Common myeloid progenitor, CD34-positive (primary cell): ENCODE data around the gene HINFP.
A peak's percentile ranks its signal among the peaks of the same experiment; 100 is the strongest.
"Not testable (repeated sequence)": the region's sequence is repeated elsewhere in the genome, so short reads cannot be mapped to it uniquely, and the experiment has no call there.

ENCODE experiments used
- CTCF ChIA-PET: fragments of 350-600 bp; sonication (Branson Sonifier 250); formaldehyde crosslinking; loops from one replicate; lab custom pipeline; 2021; ENCODE audit warnings: antibody characterized with exemption; lab: Charles Lee
- POLR2A ChIA-PET: fragments of 350-600 bp; sonication (Branson Sonifier 250); formaldehyde crosslinking; loops from one replicate; lab custom pipeline; 2021; ENCODE audit warnings: antibody characterized with exemption; lab: Charles Lee
- DNase-seq, 3 donors: peaks; one replicate each; pipeline versions ENCODE4 v3.0.0 to v3.0.0-alpha.2; 2013
- H3K27ac ChIP-seq, 2 experiments: 1 replicate in 1 of 2; 2 replicates in 1 of 2; pipeline ENCODE4 v1.7.0; 2013; ENCODE audit warnings: inconsistent platforms in 2 of 2, low read length in 2 of 2, mild to moderate bottlenecking in 2 of 2, low read depth in 1 of 2, moderate library complexity in 1 of 2; ENCODE audit not compliant: severe bottlenecking in 2 of 2, insufficient read depth in 1 of 2, poor library complexity in 1 of 2
- H3K27me3 ChIP-seq, 5 experiments: replicated peaks in 2 of 5; 1 replicate in 3 of 5; 2 replicates in 2 of 5; pipeline versions ENCODE4 v1.6.1 to v1.7.0; 2013; ENCODE audit warnings: low read length in 4 of 5, mild to moderate bottlenecking in 2 of 5, moderate library complexity in 2 of 5, inconsistent platforms in 1 of 5; ENCODE audit not compliant: insufficient read depth in 5 of 5, control insufficient read depth in 4 of 5
- H3K36me3 ChIP-seq, 4 experiments: 1 replicate in 2 of 4; 2 replicates in 2 of 4; pipeline versions ENCODE4 v1.6.1 to v1.7.0; 2013; ENCODE audit warnings: low read length in 3 of 4, control low read depth in 1 of 4, mild to moderate bottlenecking in 1 of 4; ENCODE audit not compliant: control insufficient read depth in 4 of 4, insufficient read depth in 4 of 4
- H3K4me1 ChIP-seq, 4 experiments: 1 replicate in 3 of 4; 2 replicates in 1 of 4; pipeline versions ENCODE4 v1.6.1 to v1.7.1; 2013; ENCODE audit warnings: low read length in 3 of 4, mild to moderate bottlenecking in 3 of 4, control low read depth in 1 of 4, inconsistent platforms in 1 of 4, moderate library complexity in 1 of 4; ENCODE audit not compliant: control insufficient read depth in 4 of 4, insufficient read depth in 4 of 4; ENCODE audit errors: control extremely low read depth in 1 of 4
- H3K4me3 ChIP-seq, 7 experiments: 1 replicate in 4 of 7; 2 replicates in 3 of 7; pipeline versions ENCODE4 v1.5.1 to v1.7.0; 2013; ENCODE audit warnings: mild to moderate bottlenecking in 7 of 7, low read length in 6 of 7, moderate library complexity in 6 of 7, inconsistent platforms in 2 of 7, low read depth in 2 of 7, control low read depth in 1 of 7; ENCODE audit not compliant: insufficient read depth in 4 of 7, control insufficient read depth in 1 of 7; ENCODE audit errors: extremely low read depth in 1 of 7
- H3K9me3 ChIP-seq, 5 experiments: 1 replicate in 4 of 5; 2 replicates in 1 of 5; pipeline versions ENCODE4 v1.6.1 to v1.7.1; 2013; ENCODE audit warnings: low read length in 4 of 5, mild to moderate bottlenecking in 2 of 5, inconsistent platforms in 1 of 5, low read depth in 1 of 5, moderate library complexity in 1 of 5; ENCODE audit not compliant: control insufficient read depth in 4 of 5, insufficient read depth in 2 of 5; ENCODE audit errors: control extremely low read depth in 1 of 5
- WGBS: methylation state at CpG from one replicate; pipeline ENCODE4 v1.1.5; 2013; ENCODE audit not compliant: insufficient coverage; 5-methylcytosine and 5-hydroxymethylcytosine counted together

Gene HINFP

DNA sequence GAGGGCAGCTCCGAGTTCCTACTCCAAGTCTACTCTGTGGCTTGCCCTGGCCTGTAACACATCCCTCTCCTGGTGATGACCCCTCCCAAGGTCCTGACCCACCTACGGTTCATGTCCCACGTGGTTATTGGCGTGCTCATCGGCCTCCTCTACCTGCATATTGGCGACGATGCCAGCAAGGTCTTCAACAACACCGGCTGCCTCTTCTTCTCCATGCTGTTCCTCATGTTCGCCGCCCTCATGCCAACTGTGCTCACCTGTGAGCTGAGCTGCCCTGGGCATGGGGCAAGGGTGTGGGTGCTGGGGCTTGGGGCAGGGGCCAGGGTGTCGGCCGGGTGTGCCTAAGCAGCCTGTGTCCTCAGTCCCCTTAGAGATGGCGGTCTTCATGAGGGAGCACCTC is 37.1 kb downstream of the HINFP start:
- Histone ChIP-seq H3K9me3 (no peaks in the 10 kb centered on the region), H3K27ac (no peak overlapping the region), H3K4me1 (no peaks in the 10 kb centered on the region), H3K27me3 (no peaks in the 10 kb centered on the region), H3K36me3 (no peaks in the 10 kb centered on the region), H3K4me3 (no peak overlapping the region)
- ChIA-PET POLR2A (no interaction called here), CTCF (interaction anchor here (1.9 to 6.5 kb wide), 3 partner anchors 7 to 15 kb away, joined by 5 to 42 read pairs (median 23); no protein-coding TSS in a partner anchor)
- DNase-seq, result no peak
- WGBS, result over 99% methylated on average over 12 of the region's 13 CpGs

DNA sequence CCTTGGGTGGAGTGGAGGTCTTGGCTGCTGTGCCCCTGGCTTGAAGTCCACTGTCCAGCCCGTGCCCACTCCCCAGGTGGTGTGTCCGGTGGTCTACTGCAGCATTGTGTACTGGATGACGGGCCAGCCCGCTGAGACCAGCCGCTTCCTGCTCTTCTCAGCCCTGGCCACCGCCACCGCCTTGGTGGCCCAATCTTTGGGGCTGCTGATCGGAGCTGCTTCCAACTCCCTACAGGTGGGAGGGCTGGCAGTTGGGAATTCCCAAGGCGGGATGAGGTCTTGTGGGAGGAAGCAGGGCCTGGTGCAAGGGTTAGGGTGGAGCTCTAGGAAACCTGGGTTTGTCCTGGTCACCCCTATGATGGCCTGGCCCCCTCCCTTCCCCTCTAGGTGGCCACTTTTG is 38.8 kb downstream of the HINFP start:
- Histone ChIP-seq H3K27ac (no peak overlapping the region), H3K36me3 (no peaks in the 10 kb centered on the region), H3K27me3 (no peaks in the 10 kb centered on the region), H3K4me1 (no peaks in the 10 kb centered on the region), H3K4me3 (no peak overlapping the region), H3K9me3 (no peaks in the 10 kb centered on the region)
- WGBS, result 100% methylated on average over 4 of the region's 9 CpGs
- ChIA-PET CTCF (interaction anchor here (0.6 to 5.2 kb wide), 7 partner anchors 9 to 38 kb away, joined by 3 to 23 read pairs (median 5); partner anchors contain the start of gene NLRX1), POLR2A (no interaction called here)
- DNase-seq, result no peak

DNA sequence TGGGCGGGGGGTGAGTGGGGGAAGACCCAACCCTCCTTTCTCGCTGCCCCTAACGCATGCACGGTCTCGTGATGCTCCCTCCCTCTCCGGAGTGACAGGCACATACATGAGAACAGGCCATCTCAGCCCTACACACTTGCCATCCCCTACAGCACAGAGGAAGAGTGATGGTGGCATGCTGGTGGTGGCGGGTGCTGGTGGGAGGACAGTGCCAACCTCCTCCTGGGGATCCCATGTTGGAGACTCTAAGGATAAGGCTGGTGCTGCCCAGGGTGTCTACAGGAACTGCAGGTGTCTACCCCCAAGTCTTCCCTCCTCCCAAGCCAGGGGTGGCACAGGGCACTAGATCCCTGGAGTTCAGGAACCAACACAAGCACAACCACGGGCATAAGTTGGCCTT is 40.5 kb downstream of the HINFP start:
- CTCF ChIA-PET, result interaction anchor here (1.7 kb wide), 1 partner anchor 35 kb away, joined by 9 read pairs; no protein-coding TSS in a partner anchor
- 98% methylated on average over 6 of the region's 8 CpGs for WGBS
- Histone ChIP-seq H3K4me3 (no peak overlapping the region), H3K36me3 (no peaks in the 10 kb centered on the region), H3K4me1 (no peaks in the 10 kb centered on the region), H3K9me3 (no peaks in the 10 kb centered on the region), H3K27ac (no peak overlapping the region), H3K27me3 (no peaks in the 10 kb centered on the region)
- POLR2A ChIA-PET, result no interaction called here
- DNase-seq, result no peak

DNA sequence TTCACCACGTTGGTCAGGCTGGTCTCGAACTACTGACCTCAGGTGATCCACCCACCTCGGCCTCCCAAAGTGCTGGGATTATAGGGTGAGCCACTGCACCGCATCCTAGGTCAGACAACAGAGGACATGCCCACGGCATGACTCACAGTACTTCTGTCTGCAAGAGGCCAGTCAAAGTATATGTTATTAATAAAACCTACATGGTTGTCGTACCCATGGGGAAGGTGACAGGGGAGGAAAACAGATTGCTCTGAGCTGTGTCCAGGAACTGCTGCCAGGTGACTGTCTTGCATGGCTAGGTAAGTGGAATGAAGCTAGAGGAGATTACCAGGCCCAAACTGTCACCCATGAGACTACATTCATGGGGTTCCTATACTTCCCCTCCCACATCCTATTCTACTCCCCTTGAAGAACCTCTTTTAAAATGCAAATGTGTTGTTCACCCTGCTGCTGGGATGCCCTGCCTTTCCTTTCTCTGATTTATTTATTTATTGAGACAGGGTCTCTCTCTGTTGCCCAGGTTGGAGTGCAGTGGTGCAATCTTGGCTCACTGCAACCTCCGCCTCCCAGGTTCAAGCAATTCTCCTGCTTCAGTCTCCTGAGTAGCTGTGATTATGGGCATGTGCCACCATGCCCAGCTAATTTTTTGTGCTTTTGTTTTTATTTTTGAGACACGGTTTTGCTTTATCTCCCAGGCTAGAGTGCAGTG is 45.1 kb downstream of the HINFP start:
- ChIA-PET CTCF (interaction anchor here (1.7 to 6.3 kb wide), 4 partner anchors 10 to 30 kb away, joined by 3 to 42 read pairs (median 14); no protein-coding TSS in a partner anchor), POLR2A (interaction anchor here (0.9 kb wide), 1 partner anchor 16 kb away, joined by 3 read pairs; no protein-coding TSS in a partner anchor)
- H3K4me1 ChIP-seq, result peaks cover 0 to 12% (median 9%) of the 10 kb centered on the region in 4 experiments
- no peak overlapping the region for H3K27ac ChIP-seq
- DNase-seq, result no peak
- H3K4me3 ChIP-seq, result no peak overlapping the region
- H3K36me3 ChIP-seq, result no peaks in the 10 kb centered on the region
- H3K27me3 ChIP-seq, result no peaks in the 10 kb centered on the region
- 91% methylated on average over 7 of the region's 8 CpGs for WGBS
- no peaks in the 10 kb centered on the region for H3K9me3 ChIP-seq

DNA sequence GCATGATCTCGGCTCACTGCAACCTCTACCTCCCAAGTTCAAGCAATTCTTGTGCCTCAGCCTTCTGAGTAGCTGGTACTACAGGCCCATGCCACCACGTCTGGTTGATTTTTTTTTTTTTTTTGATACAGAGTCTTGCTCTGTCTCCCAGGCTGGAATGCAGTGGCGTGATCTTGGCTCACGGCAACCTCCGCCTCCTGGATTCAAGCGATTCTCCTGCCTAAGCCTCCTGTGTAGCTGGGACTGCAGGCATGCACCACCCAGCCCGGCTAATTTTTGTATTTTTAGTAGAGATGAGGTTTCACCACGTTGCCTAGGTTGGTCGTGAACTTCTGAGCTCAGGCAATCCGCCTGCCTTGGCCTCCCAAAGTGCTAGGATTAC is 45.7 kb downstream of the HINFP start:
- WGBS, result 93% methylated on average over 6 of the region's 10 CpGs

DNA sequence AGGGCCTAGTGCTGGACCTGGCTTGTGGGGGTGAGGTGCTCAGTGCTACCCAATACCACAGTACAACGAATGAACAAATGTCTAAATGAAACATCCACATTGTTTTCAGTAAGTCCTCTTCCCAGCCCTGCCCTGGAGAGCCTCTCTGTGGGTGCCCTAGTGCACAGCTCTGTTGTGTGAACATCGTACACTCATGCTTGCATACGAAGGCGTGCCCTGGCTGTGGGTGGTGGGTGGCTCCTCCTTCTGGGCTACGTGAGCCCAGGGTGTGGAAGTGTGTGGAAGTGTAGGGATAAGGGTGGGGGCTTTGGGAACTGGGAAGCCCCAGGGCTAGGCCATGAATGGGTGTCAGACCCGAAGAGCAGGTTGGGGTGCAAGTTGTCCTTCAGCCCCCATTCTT is 46.6 kb downstream of the HINFP start:
- POLR2A ChIA-PET, result no interaction called here
- CTCF ChIA-PET, result interaction anchor here (2.8 to 6.3 kb wide), 2 partner anchors 13 to 29 kb away, joined by 14 to 42 read pairs; no protein-coding TSS in a partner anchor
- H3K9me3 ChIP-seq, result no peaks in the 10 kb centered on the region
- H3K27me3 ChIP-seq, result no peaks in the 10 kb centered on the region
- no peak overlapping the region for H3K27ac ChIP-seq
- peak overlapping the region in 2 of 7 experiments; percentile 82 to 87 for H3K4me3 ChIP-seq
- no peak for DNase-seq
- H3K4me1 ChIP-seq, result peaks cover 0 to 23% (median 10%) of the 10 kb centered on the region in 4 experiments
- peaks cover 0 to 4% (median 0%) of the 10 kb centered on the region in 4 experiments for H3K36me3 ChIP-seq
- WGBS, result 68% methylated on average over 5 of the region's 6 CpGs

More for the DNA sequence above, 45.7 kb downstream of the HINFP start:
- H3K27ac ChIP-seq, H3K4me3 ChIP-seq, DNase-seq, H3K36me3 ChIP-seq, POLR2A ChIA-PET, H3K27me3 ChIP-seq, H3K9me3 ChIP-seq: not testable (repeated sequence)
- CTCF ChIA-PET, result interaction anchor here (1.7 to 6.3 kb wide), 4 partner anchors 9 to 29 kb away, joined by 3 to 42 read pairs (median 14); no protein-coding TSS in a partner anchor
- peaks cover 0 to 15% (median 9%) of the 10 kb centered on the region in 4 experiments for H3K4me1 ChIP-seq
